GM23338 (cell line): ENCODE results near the gene PSMB5. TPM values are rescaled to one million over a fixed set of nuclear protein-coding genes. Genes with fewer than 3 reads are reported as not detected.
A peak's percentile ranks its signal among the peaks of the same experiment; 100 is the strongest.

Source experiments
- ATAC-seq: fragments of 200-7000 bp; cut with Tn5 transposase; 3 replicates; pipeline ENCODE4 v1.9.1; 2020
- DNase-seq: peaks from one replicate; pipeline ENCODE4 v3.0.0-alpha.2; 2015; ENCODE audit warnings: low spot score
- H2AFZ ChIP-seq: fragments of 200-600 bp; sonication (generic); 2 replicates; pipeline ENCODE4 v1.8.0; 2016; ENCODE audit warnings: antibody characterized with exemption, mild to moderate bottlenecking, moderate library complexity
- H3F3A ChIP-seq: fragments of 200-600 bp; sonication (generic); replicated peaks from 2 replicates; pipeline ENCODE4 v1.8.0; 2017; ENCODE audit warnings: antibody characterized with exemption, mixed run types, low read depth
- H3K27ac ChIP-seq: fragments of 200-600 bp; sonication (generic); 2 replicates; pipeline ENCODE4 v1.6.1; 2016; ENCODE audit warnings: low read depth
- H3K27me3 ChIP-seq: fragments of 200-600 bp; sonication (generic); 2 replicates; pipeline ENCODE4 v1.8.0; 2016; ENCODE audit warnings: mild to moderate bottlenecking, mixed run types, moderate library complexity; ENCODE audit not compliant: insufficient read depth
- H3K36me3 ChIP-seq: fragments of 200-600 bp; sonication (generic); 2 replicates; pipeline ENCODE4 v1.8.0; 2016; ENCODE audit warnings: mild to moderate bottlenecking; ENCODE audit not compliant: insufficient read depth
- H3K4me1 ChIP-seq: fragments of 200-600 bp; sonication (generic); 2 replicates; pipeline ENCODE4 v1.8.0; 2016; ENCODE audit warnings: mild to moderate bottlenecking, moderate library complexity; ENCODE audit not compliant: insufficient read depth
- H3K4me2 ChIP-seq: fragments of 200-600 bp; sonication (generic); 2 replicates; pipeline ENCODE4 v1.7.1; 2017; ENCODE audit warnings: mixed run types
- H3K4me3 ChIP-seq: fragments of 200-600 bp; sonication (generic); 2 replicates; pipeline ENCODE4 v1.6.1; 2016; ENCODE audit warnings: mixed run types
- H3K79me2 ChIP-seq: fragments of 200-600 bp; sonication (generic); replicated peaks from 2 replicates; pipeline ENCODE4 v1.8.0; 2017; ENCODE audit warnings: mild to moderate bottlenecking; ENCODE audit not compliant: insufficient read depth
- H3K9me2 ChIP-seq: fragments of 200-600 bp; sonication (generic); 2 replicates; pipeline ENCODE4 v1.8.0; 2017; ENCODE audit not compliant: insufficient read depth
- H4K20me1 ChIP-seq: fragments of 200-600 bp; sonication (generic); replicated peaks from 2 replicates; pipeline ENCODE4 v1.8.0; 2017; ENCODE audit warnings: mild to moderate bottlenecking; ENCODE audit not compliant: insufficient read depth
- H3K27ac Mint-ChIP-seq: 2 replicates; pipeline ENCODE4 v1.8.0; 2020; ENCODE audit warnings: inconsistent platforms, mild to moderate bottlenecking, moderate library complexity, mixed read lengths
- H3K27me3 Mint-ChIP-seq: 3 replicates; pipeline ENCODE4 v1.8.0; 2022; ENCODE audit warnings: low read depth, mild to moderate bottlenecking, moderate library complexity, mixed read lengths, inconsistent platforms; ENCODE audit not compliant: insufficient read depth, poor library complexity
- H3K36me3 Mint-ChIP-seq: 3 replicates; pipeline ENCODE4 v1.8.0; 2021; ENCODE audit warnings: low read depth, mild to moderate bottlenecking, inconsistent platforms, moderate library complexity, mixed read lengths
- H3K4me1 Mint-ChIP-seq: 3 replicates; pipeline ENCODE4 v1.8.0; 2020; ENCODE audit warnings: mild to moderate bottlenecking, inconsistent platforms, mixed read lengths
- H3K4me3 Mint-ChIP-seq: 3 replicates; pipeline ENCODE4 v1.8.0; 2021; ENCODE audit warnings: moderate library complexity, mild to moderate bottlenecking, inconsistent platforms, mixed read lengths
- H3K9me3 Mint-ChIP-seq: 3 replicates; pipeline ENCODE4 v1.8.0; 2020; ENCODE audit warnings: moderate library complexity, mild to moderate bottlenecking, inconsistent platforms, mixed read lengths
- CREB1 ChIP-seq: fragments of 250-450 bp; sonication (Bioruptor Pico); IDR thresholded peaks from 2 replicates; pipeline ENCODE4 v1.5.0; 2020; ENCODE audit warnings: low read depth, mild to moderate bottlenecking, moderate library complexity
- EZH2 ChIP-seq: fragments of 200-600 bp; sonication (generic); IDR thresholded peaks from one replicate; pipeline ENCODE4 v1.8.0; 2017; ENCODE audit warnings: antibody characterized with exemption, mild to moderate bottlenecking, low read depth; ENCODE audit not compliant: unreplicated experiment
- POLR2AphosphoS5 ChIP-seq: IDR thresholded peaks from 2 replicates; pipeline ENCODE4 v1.6.1; 2016; ENCODE audit warnings: antibody characterized with exemption, low read depth
- STAT1 ChIP-seq: IDR thresholded peaks from one replicate; pipeline ENCODE4 v1.6.1; 2016; ENCODE audit warnings: antibody characterized with exemption; ENCODE audit not compliant: unreplicated experiment
- ZNF114 ChIP-seq: fragments of 250-450 bp; sonication (Bioruptor Pico); IDR thresholded peaks from 2 replicates; pipeline ENCODE4 v1.5.0; 2020; ENCODE audit warnings: mild to moderate bottlenecking, moderate library complexity
- ZNF331 ChIP-seq: fragments of 250-450 bp; sonication (Bioruptor Pico); IDR thresholded peaks from 2 replicates; pipeline ENCODE4 v1.5.0; 2020; ENCODE audit warnings: low read depth, mild to moderate bottlenecking, moderate library complexity
- polyA plus RNA-seq: library from polyadenylated mRNA; unstranded; fragments of >200 nt; fragmentation: Nextera tagmentation; extraction: Ambion mirVana; gene quantifications from 2 replicates; pipeline ENCODE4 v1.2.1, GENCODE V29; 2016
- total RNA-seq: library from RNA; depleted of rRNA; stranded (reverse); fragments of >200 nt; shearing (Covaris generic); gene quantifications from 2 replicates; pipeline ENCODE4 v1.2.3, GENCODE V29; 2014
- TF ChIP-seq, protein P1 (sequence below): fragments of 250-450 bp; sonication (Bioruptor Pico); IDR thresholded peaks from 2 replicates; pipeline ENCODE4 v1.5.0; 2020; ENCODE audit warnings: mild to moderate bottlenecking, moderate library complexity
- TF ChIP-seq, protein P2 (sequence below): IDR thresholded peaks from one replicate; pipeline ENCODE4 v1.6.1; 2018; ENCODE audit warnings: antibody characterized with exemption; ENCODE audit not compliant: unreplicated experiment

PSMB5 gene
- total and polyA plus RNA-seq, 2 experiments from 2014 or later, result 265 to 341 TPM

DNA sequence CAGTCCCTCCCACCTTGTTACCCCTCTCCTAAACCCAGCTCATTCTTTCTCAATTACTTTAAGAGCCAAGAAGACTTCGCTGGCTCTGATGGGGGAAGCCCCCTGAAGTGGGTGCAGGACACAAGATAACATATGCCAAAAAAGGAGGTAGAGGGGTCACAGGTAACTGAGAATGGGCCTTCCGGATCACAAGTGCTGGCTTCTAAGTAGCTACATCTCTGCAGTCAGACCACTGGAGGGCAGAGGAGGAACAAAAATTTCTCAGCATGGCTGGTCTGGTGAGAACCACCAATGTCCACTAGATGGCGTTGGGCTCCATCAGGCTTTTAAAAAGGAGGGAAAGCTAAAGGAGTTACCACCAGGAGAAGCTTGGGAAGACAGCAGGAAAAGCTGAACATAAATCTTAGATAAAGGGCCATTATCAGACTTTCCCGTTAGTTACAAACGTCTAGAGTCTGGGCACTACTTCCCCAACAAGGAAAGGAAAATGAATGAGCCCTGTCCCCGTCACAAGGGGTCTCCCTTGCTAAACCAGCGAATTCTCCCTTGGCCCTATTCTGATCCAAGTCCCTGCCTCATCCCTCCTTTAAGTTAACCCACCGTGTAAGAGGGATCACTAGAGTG is 34.2 kb upstream of the PSMB5 start (continued):
- TF ChIP-seq, protein P1, sequence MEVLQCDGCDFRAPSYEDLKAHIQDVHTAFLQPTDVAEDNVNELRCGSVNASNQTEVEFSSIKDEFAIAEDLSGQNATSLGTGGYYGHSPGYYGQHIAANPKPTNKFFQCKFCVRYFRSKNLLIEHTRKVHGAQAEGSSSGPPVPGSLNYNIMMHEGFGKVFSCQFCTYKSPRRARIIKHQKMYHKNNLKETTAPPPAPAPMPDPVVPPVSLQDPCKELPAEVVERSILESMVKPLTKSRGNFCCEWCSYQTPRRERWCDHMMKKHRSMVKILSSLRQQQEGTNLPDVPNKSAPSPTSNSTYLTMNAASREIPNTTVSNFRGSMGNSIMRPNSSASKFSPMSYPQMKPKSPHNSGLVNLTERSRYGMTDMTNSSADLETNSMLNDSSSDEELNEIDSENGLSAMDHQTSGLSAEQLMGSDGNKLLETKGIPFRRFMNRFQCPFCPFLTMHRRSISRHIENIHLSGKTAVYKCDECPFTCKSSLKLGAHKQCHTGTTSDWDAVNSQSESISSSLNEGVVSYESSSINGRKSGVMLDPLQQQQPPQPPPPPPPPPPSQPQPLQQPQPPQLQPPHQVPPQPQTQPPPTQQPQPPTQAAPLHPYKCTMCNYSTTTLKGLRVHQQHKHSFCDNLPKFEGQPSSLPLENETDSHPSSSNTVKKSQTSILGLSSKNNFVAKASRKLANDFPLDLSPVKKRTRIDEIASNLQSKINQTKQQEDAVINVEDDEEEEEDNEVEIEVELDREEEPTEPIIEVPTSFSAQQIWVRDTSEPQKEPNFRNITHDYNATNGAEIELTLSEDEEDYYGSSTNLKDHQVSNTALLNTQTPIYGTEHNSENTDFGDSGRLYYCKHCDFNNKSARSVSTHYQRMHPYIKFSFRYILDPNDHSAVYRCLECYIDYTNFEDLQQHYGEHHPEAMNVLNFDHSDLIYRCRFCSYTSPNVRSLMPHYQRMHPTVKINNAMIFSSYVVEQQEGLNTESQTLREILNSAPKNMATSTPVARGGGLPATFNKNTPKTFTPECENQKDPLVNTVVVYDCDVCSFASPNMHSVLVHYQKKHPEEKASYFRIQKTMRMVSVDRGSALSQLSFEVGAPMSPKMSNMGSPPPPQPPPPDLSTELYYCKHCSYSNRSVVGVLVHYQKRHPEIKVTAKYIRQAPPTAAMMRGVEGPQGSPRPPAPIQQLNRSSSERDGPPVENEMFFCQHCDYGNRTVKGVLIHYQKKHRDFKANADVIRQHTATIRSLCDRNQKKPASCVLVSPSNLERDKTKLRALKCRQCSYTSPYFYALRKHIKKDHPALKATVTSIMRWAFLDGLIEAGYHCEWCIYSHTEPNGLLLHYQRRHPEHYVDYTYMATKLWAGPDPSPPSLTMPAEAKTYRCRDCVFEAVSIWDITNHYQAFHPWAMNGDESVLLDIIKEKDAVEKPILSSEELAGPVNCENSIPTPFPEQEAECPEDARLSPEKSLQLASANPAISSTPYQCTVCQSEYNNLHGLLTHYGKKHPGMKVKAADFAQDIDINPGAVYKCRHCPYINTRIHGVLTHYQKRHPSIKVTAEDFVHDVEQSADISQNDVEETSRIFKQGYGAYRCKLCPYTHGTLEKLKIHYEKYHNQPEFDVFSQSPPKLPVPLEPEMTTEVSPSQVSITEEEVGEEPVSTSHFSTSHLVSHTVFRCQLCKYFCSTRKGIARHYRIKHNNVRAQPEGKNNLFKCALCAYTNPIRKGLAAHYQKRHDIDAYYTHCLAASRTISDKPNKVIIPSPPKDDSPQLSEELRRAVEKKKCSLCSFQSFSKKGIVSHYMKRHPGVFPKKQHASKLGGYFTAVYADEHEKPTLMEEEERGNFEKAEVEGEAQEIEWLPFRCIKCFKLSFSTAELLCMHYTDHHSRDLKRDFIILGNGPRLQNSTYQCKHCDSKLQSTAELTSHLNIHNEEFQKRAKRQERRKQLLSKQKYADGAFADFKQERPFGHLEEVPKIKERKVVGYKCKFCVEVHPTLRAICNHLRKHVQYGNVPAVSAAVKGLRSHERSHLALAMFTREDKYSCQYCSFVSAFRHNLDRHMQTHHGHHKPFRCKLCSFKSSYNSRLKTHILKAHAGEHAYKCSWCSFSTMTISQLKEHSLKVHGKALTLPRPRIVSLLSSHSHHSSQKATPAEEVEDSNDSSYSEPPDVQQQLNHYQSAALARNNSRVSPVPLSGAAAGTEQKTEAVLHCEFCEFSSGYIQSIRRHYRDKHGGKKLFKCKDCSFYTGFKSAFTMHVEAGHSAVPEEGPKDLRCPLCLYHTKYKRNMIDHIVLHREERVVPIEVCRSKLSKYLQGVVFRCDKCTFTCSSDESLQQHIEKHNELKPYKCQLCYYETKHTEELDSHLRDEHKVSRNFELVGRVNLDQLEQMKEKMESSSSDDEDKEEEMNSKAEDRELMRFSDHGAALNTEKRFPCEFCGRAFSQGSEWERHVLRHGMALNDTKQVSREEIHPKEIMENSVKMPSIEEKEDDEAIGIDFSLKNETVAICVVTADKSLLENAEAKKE, result no peak
- no peak for TF ChIP-seq POLR2AphosphoS5

DNA sequence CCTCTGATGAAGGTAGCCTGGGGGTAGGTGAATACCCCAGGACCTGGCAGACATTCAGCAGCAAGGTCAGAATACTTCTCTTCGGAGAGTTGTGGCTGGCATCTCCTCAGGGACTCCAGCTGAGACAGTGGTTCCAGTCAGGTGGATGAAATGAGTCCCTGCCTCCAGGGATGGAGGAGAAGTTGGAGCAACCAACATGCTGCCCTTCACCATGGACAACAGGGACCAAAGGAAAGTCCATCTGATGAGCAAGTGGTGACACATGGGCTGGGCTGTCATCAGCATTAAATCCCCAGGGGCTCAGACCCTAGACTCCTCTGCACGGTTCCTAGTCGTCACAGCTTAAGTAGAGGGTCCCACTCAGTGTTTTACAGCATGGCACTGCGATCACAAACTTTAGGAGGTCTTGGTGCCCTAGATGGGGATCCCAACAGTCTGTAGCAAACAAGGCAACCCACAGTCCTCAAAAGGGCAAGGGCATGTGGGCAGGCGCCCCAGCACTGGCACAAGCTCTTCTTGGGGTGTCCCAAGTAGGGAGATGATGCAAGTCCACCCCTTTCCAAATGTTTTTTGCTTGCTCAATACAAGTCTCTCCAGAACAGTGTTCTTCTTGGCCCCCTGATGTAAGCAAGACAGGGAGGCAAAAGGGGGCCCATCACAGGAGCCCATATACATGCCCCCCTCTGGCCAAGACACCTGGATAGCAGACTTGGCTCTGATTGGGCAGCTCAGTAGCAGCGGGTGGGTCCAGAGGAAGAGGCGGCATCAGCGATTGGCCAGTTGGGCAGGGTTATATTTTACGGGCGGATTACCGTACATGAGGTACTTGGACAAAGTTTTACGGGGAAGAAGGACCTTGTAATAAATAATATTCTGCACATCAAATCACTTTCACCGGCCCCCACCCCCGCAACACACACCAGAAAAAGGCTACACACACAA is 33.4 kb upstream of the PSMB5 start:
- ATAC-seq (0 out of 3 replicates have a peak, but pooled peaks have one; percentile 2), DNase-seq (no peak)
- H3K4me3 ChIP-seq, result no peak overlapping the region
- peak overlapping the region; percentile 85; the same call in 1 of the 2 replicates for H3K27ac Mint-ChIP-seq
- peak overlapping the region; percentile 91; the same call in 1 of the 3 replicates for H3K4me3 Mint-ChIP-seq
- H3K4me1 Mint-ChIP-seq, result peaks cover 45% of the 10 kb centered on the region
- H3K27me3 ChIP-seq, result no peaks in the 10 kb centered on the region
- peaks cover 50% of the 10 kb centered on the region for H3K36me3 ChIP-seq
- no peaks in the 10 kb centered on the region for H3K9me3 Mint-ChIP-seq
- H3F3A ChIP-seq, result peaks cover 60% of the 10 kb centered on the region
- H3K27me3 Mint-ChIP-seq, result peaks cover 16% of the 10 kb centered on the region
- peaks cover 49% of the 10 kb centered on the region for H4K20me1 ChIP-seq
- no peak overlapping the region; the same call in 1 of the 2 replicates for H3K27ac ChIP-seq
- peaks cover 32% of the 10 kb centered on the region for H3K4me1 ChIP-seq
- no peak overlapping the region; the same call in 1 of the 2 replicates for H3K4me2 ChIP-seq
- H3K9me2 ChIP-seq, result no peaks in the 10 kb centered on the region
- H3K36me3 Mint-ChIP-seq, result peaks cover 83% of the 10 kb centered on the region
- H3K79me2 ChIP-seq, result peaks cover 72% of the 10 kb centered on the region
- H2AFZ ChIP-seq, result no peak overlapping the region
- TF ChIP-seq EZH2 (no peak), STAT1 (no peak), ZNF331 (CRISPR knock-in tag) (no peak), CREB1 (no peak), ZNF114 (CRISPR knock-in tag) (no peak)
- TF ChIP-seq, protein P2, sequence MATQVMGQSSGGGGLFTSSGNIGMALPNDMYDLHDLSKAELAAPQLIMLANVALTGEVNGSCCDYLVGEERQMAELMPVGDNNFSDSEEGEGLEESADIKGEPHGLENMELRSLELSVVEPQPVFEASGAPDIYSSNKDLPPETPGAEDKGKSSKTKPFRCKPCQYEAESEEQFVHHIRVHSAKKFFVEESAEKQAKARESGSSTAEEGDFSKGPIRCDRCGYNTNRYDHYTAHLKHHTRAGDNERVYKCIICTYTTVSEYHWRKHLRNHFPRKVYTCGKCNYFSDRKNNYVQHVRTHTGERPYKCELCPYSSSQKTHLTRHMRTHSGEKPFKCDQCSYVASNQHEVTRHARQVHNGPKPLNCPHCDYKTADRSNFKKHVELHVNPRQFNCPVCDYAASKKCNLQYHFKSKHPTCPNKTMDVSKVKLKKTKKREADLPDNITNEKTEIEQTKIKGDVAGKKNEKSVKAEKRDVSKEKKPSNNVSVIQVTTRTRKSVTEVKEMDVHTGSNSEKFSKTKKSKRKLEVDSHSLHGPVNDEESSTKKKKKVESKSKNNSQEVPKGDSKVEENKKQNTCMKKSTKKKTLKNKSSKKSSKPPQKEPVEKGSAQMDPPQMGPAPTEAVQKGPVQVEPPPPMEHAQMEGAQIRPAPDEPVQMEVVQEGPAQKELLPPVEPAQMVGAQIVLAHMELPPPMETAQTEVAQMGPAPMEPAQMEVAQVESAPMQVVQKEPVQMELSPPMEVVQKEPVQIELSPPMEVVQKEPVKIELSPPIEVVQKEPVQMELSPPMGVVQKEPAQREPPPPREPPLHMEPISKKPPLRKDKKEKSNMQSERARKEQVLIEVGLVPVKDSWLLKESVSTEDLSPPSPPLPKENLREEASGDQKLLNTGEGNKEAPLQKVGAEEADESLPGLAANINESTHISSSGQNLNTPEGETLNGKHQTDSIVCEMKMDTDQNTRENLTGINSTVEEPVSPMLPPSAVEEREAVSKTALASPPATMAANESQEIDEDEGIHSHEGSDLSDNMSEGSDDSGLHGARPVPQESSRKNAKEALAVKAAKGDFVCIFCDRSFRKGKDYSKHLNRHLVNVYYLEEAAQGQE, result no peak
